Heart right ventricle (tissue), 16 donors: ENCODE measurements around the gene DCP2. TPM values are rescaled to one million over a fixed set of nuclear protein-coding genes. Genes with fewer than 3 reads are reported as not detected.

Source experiments
- ATAC-seq, 8 donors: fragments of 200-7000 bp; cut with Tn5 transposase; one replicate each; pipeline ENCODE4 v1.9.1; 2020; ENCODE audit warnings: mild to moderate bottlenecking in 8 of 8, moderate library complexity in 8 of 8, moderate number of reproducible peaks in 1 of 8
- DNase-seq, 2 donors: peaks; one replicate each; pipeline ENCODE4 v3.0.0-alpha.2; 2020
- H3K27ac ChIP-seq, 10 donors: fragments of 200-600 bp; sonication (generic) in 2 of 10; one replicate each; pipeline versions ENCODE4 v1.5.0 to v1.8.0; 2020 to 2022; ENCODE audit warnings: mild to moderate bottlenecking in 3 of 10
- H3K27me3 ChIP-seq, 7 donors: fragments of 200-600 bp; one replicate each; pipeline ENCODE4 v1.8.0; 2021 to 2022; ENCODE audit warnings: mild to moderate bottlenecking in 2 of 7
- H3K36me3 ChIP-seq, 9 donors: fragments of 200-600 bp; sonication (generic) in 1 of 9; one replicate each; pipeline versions ENCODE4 v1.5.0 to v1.8.0; 2020 to 2022; ENCODE audit warnings: mild to moderate bottlenecking in 2 of 9
- H3K4me1 ChIP-seq, 9 donors: fragments of 200-600 bp; sonication (generic) in 1 of 9; one replicate each; pipeline versions ENCODE4 v1.5.0 to v1.8.0; 2020 to 2022; ENCODE audit warnings: mild to moderate bottlenecking in 4 of 9
- H3K4me3 ChIP-seq, 10 donors: fragments of 200-600 bp; sonication (generic) in 2 of 10; one replicate each; pipeline versions ENCODE4 v1.5.0 to v1.8.0; 2020 to 2022; ENCODE audit warnings: mild to moderate bottlenecking in 7 of 10, moderate library complexity in 2 of 10
- H3K9me3 ChIP-seq, 11 donors: fragments of 200-600 bp in 10 of 11; sonication (generic) in 2 of 11; one replicate each; pipeline versions ENCODE4 v1.5.0 to v1.8.0; 2013 to 2022; ENCODE audit warnings: mild to moderate bottlenecking in 2 of 11, control low read depth in 1 of 11, moderate library complexity in 1 of 11
- CTCF ChIP-seq, 9 donors: fragments of 200-600 bp; sonication (generic) in 2 of 9; IDR thresholded peaks; one replicate each; pipeline versions ENCODE4 v1.5.0 to v1.8.0; 2021 to 2022; ENCODE audit warnings: antibody characterized with exemption in 9 of 9, mild to moderate bottlenecking in 5 of 9, moderate library complexity in 1 of 9
- WGBS, 2 donors: extraction: QIAGEN DNeasy Blood & Tissue Kit; methylation state at CpG; one replicate each; pipeline ENCODE4 v1.1.7; 2013; ENCODE audit warnings: inconsistent platforms in 1 of 2; 5-methylcytosine and 5-hydroxymethylcytosine counted together
- intact Hi-C, 10 donors: fragments of 100-400 bp; cut with DNase I; formaldehyde crosslinking; loops; one replicate each; pipeline versions ENCODE4 v1.11.1 to v1.14.2; 2022
- polyA plus RNA-seq, 2 donors: library from polyadenylated mRNA; stranded (reverse); fragments of 200-250 nt; gene quantifications; one replicate each; pipeline ENCODE4 v1.2.3, GENCODE V29; 2013
- total RNA-seq, 10 donors: library from RNA; stranded (reverse); fragmentation: NEBNext Ultra II Directional in 3 of 10; extraction: Animal tissue kit (Norgen Biotek cat#: 25700) in 3 of 10; gene quantifications; one replicate each; pipeline versions ENCODE4 v1.2.1 to v1.2.4, GENCODE V29; 2021 to 2023
- donor health status: Arrhythmogenic right ventricular cardiomyopathy.
- donor health status: ischemic (EF 13 %, LVEDD 7.1; RV severe dilation, severe dysfunction).
- donor health status: healthy with polysubstance abuse.
- donor health status: DM: no; HTN: yes; CAD: no.
- donor health status: DM: no; HTN: no; CAD: no.
- donor health status: ischemic (EF 25% LVEDD 6.9; RV normal size, moderate dysfunction).
- donor health status: ischemic (EF 25% LVEDD 5.7; RV mildly dilated, moderate dysfunction).
- donor health status: healthy.
- donor health status: DM: yes; HTN: yes; CAD: no.
- donor health status: Ischemic cardiomyopathy.
- donor health status: ischemic (EF 35%, LVEDD 5.7; RV mildly dilated, moderate dysfunction).
- donor health status: nonischemic (EF 11% LVEDD 7.7; RV severe dilation, severe dysfunction).
- donor health status: DM: yes; HTN: yes; CAD: no.
- donor health status: PGD.
- donor health status: ischemic (EF 29% LVEDD 5.4; RV normal size, mild dysfunction).
- donor health status: nonischemic (EF 23%, LVEDD 6.1; RV moderate dilation, normal function).

The DCP2 gene
- total and polyA plus RNA-seq, 12 donors: 3.1 to 24.5 (median 16.1) TPM

GRCh38 chr5:113043491-113043931, 66.9 kb downstream of the DCP2 start:
- Histone ChIP-seq H3K27me3 (no peaks in the 10 kb centered on the region), H3K36me3 (peaks cover 0 to 91% (median 17%) of the 10 kb centered on the region in 9 donors), H3K4me3 (no peak overlapping the region), H3K9me3 (no peaks in the 10 kb centered on the region), H3K4me1 (peaks cover 4 to 27% (median 17%) of the 10 kb centered on the region in 9 donors), H3K27ac (peak overlapping the region in 7 of 10 donors; percentile 10 to 68 (median 50))
- intact Hi-C loops: loop anchor here in 5 of 10 donors (5.0 to 10.0 kb wide), 3 partner anchors 251 to 291 kb away; no protein-coding TSS in a partner anchor
- WGBS, 2 donors: 34 to 51% methylated on average over 16 of the region's 16 CpGs
- peak; percentile 15 to 64 (median 40) for TF ChIP-seq CTCF (IDR thresholded peaks at IDR 0.05)
- peak; percentile 77 to 96 (median 94) for ATAC-seq
- peak; percentile 70 to 76 for DNase-seq

DNA sequence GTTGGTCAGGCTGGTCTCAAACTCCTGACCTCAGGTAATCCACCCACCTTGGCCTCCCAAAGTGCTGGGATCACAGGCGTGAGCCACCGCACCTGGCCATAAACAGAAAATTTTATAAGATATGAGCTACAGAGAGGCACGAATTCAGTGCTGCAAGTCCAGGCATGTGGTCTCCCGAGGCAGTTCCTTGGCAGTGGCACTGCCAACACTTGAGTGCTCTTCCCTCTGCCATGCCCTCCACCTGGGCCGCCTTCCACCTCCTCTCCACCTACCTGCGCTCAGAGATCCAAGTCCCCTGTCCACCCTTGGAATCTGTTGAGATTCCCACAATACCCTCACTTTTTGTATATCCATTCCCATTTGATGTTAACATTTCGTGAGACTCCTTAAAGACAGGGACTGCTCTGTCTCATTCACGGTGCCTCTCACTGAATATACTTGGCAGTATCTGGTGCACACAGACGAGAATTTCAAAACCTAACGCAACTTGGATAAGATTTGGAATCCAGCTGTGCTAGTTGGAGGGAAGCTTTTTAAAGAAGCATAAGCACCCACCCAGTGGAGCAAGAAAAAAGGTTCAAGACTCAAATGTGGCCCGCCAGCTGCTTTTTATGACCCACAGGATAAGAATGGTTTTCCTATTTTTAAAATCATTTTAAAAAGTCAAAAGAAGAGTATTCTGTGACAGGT, 68.3 kb downstream of the DCP2 start:
- H3K9me3 ChIP-seq: no peaks in the 10 kb centered on the region
- ATAC-seq: peak in 1 of 8 donors; percentile 53
- no peak overlapping the region for H3K4me3 ChIP-seq
- H3K4me1 ChIP-seq: peaks cover 4 to 29% (median 17%) of the 10 kb centered on the region in 9 donors
- no peak for TF ChIP-seq CTCF (IDR thresholded peaks at IDR 0.05)
- DNase-seq: no peak
- intact Hi-C loops: loop anchor here in 5 of 10 donors (5.0 to 10.0 kb wide), 3 partner anchors 250 to 290 kb away; no protein-coding TSS in a partner anchor
- H3K27ac ChIP-seq: peak overlapping the region in 1 of 10 donors; percentile 0
- 73 to 78% methylated on average over 11 of the region's 11 CpGs for WGBS, 2 donors
- no peaks in the 10 kb centered on the region for H3K27me3 ChIP-seq
- H3K36me3 ChIP-seq: peaks cover 0 to 91% (median 23%) of the 10 kb centered on the region in 9 donors

DNA sequence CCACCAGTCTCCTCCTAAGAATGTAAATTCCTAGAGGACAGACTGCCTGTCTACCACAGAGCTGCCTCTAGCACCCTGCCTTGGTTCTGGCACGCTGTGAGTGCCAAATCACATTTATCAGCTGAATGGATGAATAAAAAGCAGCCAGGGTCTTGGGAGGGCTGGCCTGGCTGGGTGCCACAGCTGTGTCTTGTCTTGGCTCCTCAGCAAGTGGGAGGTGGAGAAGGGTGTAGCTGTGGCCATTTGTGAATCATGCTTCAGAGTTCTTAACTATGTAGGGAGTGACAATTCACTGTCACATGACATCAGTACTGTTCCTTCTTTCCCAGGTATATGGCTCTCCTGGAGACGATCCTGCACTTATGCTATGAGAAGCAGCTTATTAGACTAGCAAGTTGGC, 70.6 kb downstream of the DCP2 start:
- H3K4me3 ChIP-seq: no peak overlapping the region
- H3K9me3 ChIP-seq: no peaks in the 10 kb centered on the region
- peaks cover 0 to 94% (median 24%) of the 10 kb centered on the region in 9 donors for H3K36me3 ChIP-seq
- peak overlapping the region in 3 of 10 donors; percentile 4 to 79 (median 19) for H3K27ac ChIP-seq
- ATAC-seq (no peak), DNase-seq (no peak)
- WGBS, 2 donors: 67 to 74% methylated on average over 2 of the region's 2 CpGs
- intact Hi-C loops: loop anchor here in 5 of 10 donors (10.0 kb wide), 2 partner anchors 248 to 288 kb away; no protein-coding TSS in a partner anchor
- H3K4me1 ChIP-seq: peaks cover 4 to 51% (median 34%) of the 10 kb centered on the region in 9 donors
- H3K27me3 ChIP-seq: no peaks in the 10 kb centered on the region
- TF ChIP-seq CTCF (IDR thresholded peaks at IDR 0.05): no peak

- DNase-seq (no peak), ATAC-seq (peak in 2 of 8 donors; percentile 40 to 41)
- no peak for TF ChIP-seq CTCF (IDR thresholded peaks at IDR 0.05)
- peaks cover 4 to 58% (median 34%) of the 10 kb centered on the region in 9 donors for H3K4me1 ChIP-seq
- peak overlapping the region in 3 of 10 donors; percentile 4 to 79 (median 19) for H3K27ac ChIP-seq
- intact Hi-C loops: loop anchor here in 6 of 10 donors (2.0 to 10.0 kb wide), 3 partner anchors 247 to 287 kb away; no protein-coding TSS in a partner anchor
- H3K36me3 ChIP-seq: peaks cover 0 to 95% (median 25%) of the 10 kb centered on the region in 9 donors
- H3K27me3 ChIP-seq: no peaks in the 10 kb centered on the region
- peak overlapping the region in 1 of 10 donors; percentile 18 for H3K4me3 ChIP-seq
- no peaks in the 10 kb centered on the region for H3K9me3 ChIP-seq
- 72 to 76% methylated on average over 11 of the region's 11 CpGs for WGBS, 2 donors
Measured at GRCh38 chr5:113047733-113048652, 71.4 kb downstream of the DCP2 start.
